GM19324 (cell line): ENCODE data around the gene GRM4.

ENCODE experiments used
- ATAC-seq: cut with Tn5 transposase; IDR thresholded peaks from one replicate; pipeline ENCODE4 v1.9.1; 2021; ENCODE audit warnings: mild to moderate bottlenecking, moderate library complexity; ENCODE audit not compliant: unreplicated experiment, low FRiP score

The GRM4 gene

GRCh38 chr6:34113532-34113931 is 32.4 kb downstream of the GRM4 start:
- no peak for ATAC-seq

- no peak for ATAC-seq
Measured at GRCh38 chr6:34112126-34112525, 33.8 kb downstream of the GRM4 start.

GRCh38 chr6:34110610-34111009 is 35.3 kb downstream of the GRM4 start:
- ATAC-seq, result no peak

GRCh38 chr6:34108176-34108575 is 37.7 kb downstream of the GRM4 start:
- no peak for ATAC-seq

- ATAC-seq, result no peak
Measured at GRCh38 chr6:34106900-34107299, 39.0 kb downstream of the GRM4 start.

- no peak for ATAC-seq
Measured at GRCh38 chr6:34106421-34106820, 39.5 kb downstream of the GRM4 start.

- no peak for ATAC-seq
Measured at GRCh38 chr6:34104628-34105027, 41.3 kb downstream of the GRM4 start.

GRCh38 chr6:34104186-34104585 is 41.7 kb downstream of the GRM4 start:
- no peak for ATAC-seq

- no peak for ATAC-seq
Measured at GRCh38 chr6:34103321-34103720, 42.6 kb downstream of the GRM4 start.

- ATAC-seq, result no peak
Measured at GRCh38 chr6:34102696-34103095, 43.2 kb downstream of the GRM4 start.

- no peak for ATAC-seq
Measured at GRCh38 chr6:34102099-34102656, 43.7 kb downstream of the GRM4 start.

- no peak for ATAC-seq
Measured at GRCh38 chr6:34100788-34101187, 45.1 kb downstream of the GRM4 start.

- no peak for ATAC-seq
Measured at GRCh38 chr6:34099878-34100277, 46.0 kb downstream of the GRM4 start.

- no peak for ATAC-seq
Measured at GRCh38 chr6:34098045-34098936, 47.6 kb downstream of the GRM4 start.

- no peak for ATAC-seq
Measured at GRCh38 chr6:34096814-34097213, 49.1 kb downstream of the GRM4 start.

- no peak for ATAC-seq
Measured at GRCh38 chr6:34096193-34096592, 49.7 kb downstream of the GRM4 start.

GRCh38 chr6:34095741-34096140 is 50.1 kb downstream of the GRM4 start:
- no peak for ATAC-seq

- ATAC-seq, result no peak
Measured at GRCh38 chr6:34095136-34095505, 50.8 kb downstream of the GRM4 start.

GRCh38 chr6:34094474-34095135 is 51.3 kb downstream of the GRM4 start:
- ATAC-seq, result no peak

GRCh38 chr6:34093854-34094430 is 51.9 kb downstream of the GRM4 start:
- ATAC-seq, result no peak

- ATAC-seq, result no peak
Measured at GRCh38 chr6:34093206-34093605, 52.7 kb downstream of the GRM4 start.
